GM12875 (cell line): Measurements from ENCODE around the gene LDB2.

ENCODE experiments used
- H3K4me3 ChIP-seq: one replicate; pipeline ENCODE4 v1.5.1; 2011; ENCODE audit warnings: low read depth, low read length, control low read depth
- TF ChIP-seq, protein P1 (sequence below): IDR thresholded peaks from 2 replicates; pipeline ENCODE4 v1.5.1; 2011; ENCODE audit warnings: low read depth, mild to moderate bottlenecking, control low read depth, inconsistent platforms, low read length, moderate library complexity, borderline replicate concordance; ENCODE audit not compliant: insufficient read depth

The LDB2 gene

DNA sequence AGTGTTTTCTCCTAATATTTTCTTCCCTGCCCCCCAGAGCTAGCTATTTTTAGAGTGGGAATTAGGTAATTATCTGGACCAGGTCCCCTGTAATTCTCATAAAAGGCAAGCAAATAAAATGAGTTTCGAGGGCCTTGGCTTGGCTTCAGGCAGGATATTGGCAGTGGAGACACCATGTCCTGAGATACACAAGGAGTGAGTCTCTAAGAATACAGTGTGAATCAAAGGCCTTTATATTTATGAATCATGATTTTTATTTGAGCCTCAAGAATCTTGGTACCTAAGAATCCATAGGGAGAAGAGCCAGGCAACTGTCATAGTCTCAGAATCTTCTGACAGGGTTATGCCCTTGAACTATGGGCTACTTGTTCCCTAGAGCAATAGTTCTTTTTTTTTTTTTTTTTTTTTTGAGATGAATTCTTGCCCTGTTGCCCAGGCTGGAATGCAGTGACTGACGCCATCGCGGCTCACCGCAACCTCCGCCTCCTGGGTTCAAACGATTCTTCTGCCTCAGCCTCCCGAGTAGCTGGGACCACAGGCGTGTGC is 205.4 kb downstream of the LDB2 start:
- H3K4me3 ChIP-seq, result no peak overlapping the region
- TF ChIP-seq, protein P1, sequence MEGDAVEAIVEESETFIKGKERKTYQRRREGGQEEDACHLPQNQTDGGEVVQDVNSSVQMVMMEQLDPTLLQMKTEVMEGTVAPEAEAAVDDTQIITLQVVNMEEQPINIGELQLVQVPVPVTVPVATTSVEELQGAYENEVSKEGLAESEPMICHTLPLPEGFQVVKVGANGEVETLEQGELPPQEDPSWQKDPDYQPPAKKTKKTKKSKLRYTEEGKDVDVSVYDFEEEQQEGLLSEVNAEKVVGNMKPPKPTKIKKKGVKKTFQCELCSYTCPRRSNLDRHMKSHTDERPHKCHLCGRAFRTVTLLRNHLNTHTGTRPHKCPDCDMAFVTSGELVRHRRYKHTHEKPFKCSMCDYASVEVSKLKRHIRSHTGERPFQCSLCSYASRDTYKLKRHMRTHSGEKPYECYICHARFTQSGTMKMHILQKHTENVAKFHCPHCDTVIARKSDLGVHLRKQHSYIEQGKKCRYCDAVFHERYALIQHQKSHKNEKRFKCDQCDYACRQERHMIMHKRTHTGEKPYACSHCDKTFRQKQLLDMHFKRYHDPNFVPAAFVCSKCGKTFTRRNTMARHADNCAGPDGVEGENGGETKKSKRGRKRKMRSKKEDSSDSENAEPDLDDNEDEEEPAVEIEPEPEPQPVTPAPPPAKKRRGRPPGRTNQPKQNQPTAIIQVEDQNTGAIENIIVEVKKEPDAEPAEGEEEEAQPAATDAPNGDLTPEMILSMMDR, result no peak

DNA sequence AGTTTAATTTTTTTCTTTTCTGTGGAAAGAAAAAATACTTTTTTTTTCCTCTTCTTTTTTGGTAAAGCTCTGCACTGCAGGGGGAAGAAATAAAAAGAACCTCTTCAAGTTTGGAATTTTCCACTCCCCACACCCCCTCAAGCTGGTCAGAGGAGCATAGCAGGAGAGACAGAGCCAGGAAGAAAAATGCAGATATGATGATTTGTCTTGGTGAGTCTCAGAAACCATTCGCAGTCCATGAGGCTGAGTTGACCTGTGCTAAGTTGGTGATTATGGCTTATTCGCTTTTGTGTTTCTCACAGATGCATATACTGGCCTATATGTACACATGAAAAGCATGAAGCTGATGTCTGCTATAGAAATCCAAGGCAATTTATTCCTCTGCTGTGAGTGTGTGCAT is 205.9 kb downstream of the LDB2 start:
- TF ChIP-seq, protein P1, result no peak
- no peak overlapping the region for H3K4me3 ChIP-seq

DNA sequence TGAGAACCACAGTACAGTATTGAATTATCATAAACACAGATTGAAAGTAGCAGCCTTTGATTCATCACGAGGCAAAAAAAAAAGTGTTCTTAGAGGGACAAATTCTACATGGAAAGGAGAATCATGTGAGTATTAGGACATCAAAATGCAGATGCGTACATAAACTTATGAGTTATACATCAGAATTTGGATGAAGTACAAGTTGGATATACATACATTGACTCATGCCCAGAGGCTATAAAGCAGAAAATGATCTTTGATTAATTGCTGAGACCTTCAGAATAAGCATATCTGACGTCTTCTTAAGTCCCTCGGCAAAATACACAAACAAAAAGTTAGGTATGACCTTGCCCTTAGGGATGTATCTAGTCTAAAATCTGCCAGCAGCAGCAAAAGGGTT is 206.4 kb downstream of the LDB2 start:
- no peak overlapping the region for H3K4me3 ChIP-seq
- TF ChIP-seq, protein P1, result no peak

DNA sequence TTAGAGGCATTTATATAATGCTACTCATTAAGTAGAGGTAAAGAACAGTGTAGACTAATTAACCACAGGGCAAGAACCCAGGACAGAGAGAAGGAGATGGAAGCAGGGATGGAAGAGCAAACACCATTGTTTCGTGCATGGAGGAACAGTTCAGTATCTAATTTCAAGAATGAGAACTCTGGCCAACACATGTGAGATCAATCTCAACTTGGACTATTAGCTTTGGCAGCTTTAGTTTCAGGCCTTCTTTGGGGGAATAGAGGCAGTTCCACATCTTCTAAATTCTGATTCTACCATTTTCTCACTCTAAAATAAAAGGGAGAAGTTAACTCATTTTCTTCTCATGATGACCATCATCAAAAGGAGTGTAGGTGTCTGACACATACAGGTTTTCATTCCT is 207.0 kb downstream of the LDB2 start:
- H3K4me3 ChIP-seq, result no peak overlapping the region
- TF ChIP-seq, protein P1, result no peak

DNA sequence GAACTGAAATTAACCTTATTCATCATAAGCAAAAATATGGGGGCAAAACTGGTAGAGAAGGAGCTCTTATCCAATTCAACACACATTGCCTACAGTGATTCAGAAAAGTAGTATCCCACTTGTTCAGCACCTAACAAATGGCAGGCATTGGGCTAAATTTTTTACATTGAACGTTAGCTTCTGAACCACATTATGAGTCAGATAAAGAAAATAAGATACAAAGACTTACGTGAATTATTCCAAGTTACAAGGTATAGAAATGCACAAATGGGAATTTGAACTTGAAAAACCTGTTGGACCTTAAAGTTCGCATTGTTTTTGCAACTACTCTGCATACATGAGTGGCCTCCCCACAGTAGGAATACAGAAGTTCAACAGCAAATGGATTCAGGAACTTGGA is 210.6 kb downstream of the LDB2 start:
- TF ChIP-seq, protein P1, result no peak
- no peak overlapping the region for H3K4me3 ChIP-seq

DNA sequence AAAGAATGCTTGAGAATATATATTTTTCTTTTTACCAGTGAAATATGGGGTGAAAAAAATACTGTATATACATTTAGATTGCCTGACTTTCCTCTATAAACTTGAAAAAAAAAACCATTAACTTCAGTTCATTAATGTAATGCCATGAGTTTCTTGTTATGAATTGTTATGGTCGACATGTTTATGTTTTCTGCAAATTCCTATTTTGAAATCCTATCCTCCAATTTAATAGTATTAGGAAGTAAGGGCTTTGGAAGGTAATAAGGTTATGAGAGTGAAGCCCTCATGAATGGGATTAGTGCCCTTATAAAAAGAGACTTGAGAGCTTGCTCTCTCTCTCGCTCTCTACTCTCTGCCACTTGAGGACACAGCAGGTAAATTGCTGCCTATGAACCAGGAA is 211.4 kb downstream of the LDB2 start:
- no peak overlapping the region for H3K4me3 ChIP-seq
- TF ChIP-seq, protein P1, result no peak

DNA sequence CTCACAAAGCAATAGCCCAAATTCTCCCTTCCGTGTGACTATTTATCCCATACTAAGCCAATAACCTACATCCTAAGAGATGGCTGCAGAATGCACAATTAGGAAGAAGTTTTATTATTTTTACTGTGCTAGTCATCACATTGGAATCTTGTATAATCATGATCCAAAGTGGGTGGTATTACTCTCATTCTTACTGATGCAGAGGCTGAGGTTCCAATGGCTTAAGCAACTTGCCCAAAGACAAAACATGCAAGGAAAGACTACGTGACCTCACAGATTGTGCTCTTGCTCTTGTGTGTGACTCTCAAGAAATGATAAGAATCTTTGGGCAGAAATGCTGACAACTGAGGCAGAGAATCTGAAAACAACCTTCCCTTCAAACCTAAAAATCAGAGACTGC is 212.2 kb downstream of the LDB2 start:
- no peak overlapping the region for H3K4me3 ChIP-seq
- TF ChIP-seq, protein P1, result no peak
